Coronary artery (tissue), 2 donors: ENCODE measurements around the gene CHMP1B.

Experiments used
- DNase-seq: peaks from one replicate; pipeline ENCODE4 v3.0.0-alpha.2; 2017; ENCODE audit warnings: low spot score
- H3K27ac ChIP-seq, 2 donors: fragments of 200-600 bp; sonication (generic); one replicate each; pipeline ENCODE4 v1.5.1; 2016 to 2019
- H3K4me3 ChIP-seq: fragments of 200-600 bp; sonication (generic); 2 replicates; pipeline ENCODE4 v1.5.1; 2016; ENCODE audit warnings: mild to moderate bottlenecking, moderate library complexity
- TF ChIP-seq, protein P1 (sequence below): fragments of 200-600 bp; sonication (generic); IDR thresholded peaks from one replicate; pipeline ENCODE4 v1.5.1; 2019; ENCODE audit warnings: antibody characterized with exemption

CHMP1B gene

DNA sequence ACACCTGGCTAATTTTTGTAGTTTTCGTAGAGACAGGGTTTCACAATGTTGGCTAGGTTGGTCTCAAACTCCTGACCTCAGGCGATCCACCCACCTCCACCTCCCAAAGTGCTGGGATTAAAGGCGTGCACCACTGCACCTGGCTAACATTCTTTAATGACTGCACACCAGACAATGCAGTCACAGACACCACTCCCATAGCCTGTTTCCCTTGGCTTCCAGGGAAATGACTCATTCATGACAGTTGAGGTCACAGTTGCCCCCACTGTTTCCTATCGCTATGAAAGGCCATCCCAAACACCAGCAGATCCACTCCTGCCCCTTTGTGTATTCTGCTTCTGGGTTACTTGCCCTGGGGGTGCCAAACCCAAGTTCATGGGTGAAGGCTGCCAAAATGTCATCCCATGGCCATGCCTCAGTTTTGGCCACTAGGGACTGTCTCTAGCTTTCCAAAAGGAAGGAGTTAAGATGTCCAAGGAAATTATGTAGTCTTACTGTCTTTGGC lies 8.7 kb downstream of the CHMP1B start:
- Histone ChIP-seq H3K4me3 (no peak overlapping the region), H3K27ac (peak overlapping the region in 1 of 2 donors; percentile 44)
- DNase-seq, result no peak
- TF ChIP-seq, protein P1, sequence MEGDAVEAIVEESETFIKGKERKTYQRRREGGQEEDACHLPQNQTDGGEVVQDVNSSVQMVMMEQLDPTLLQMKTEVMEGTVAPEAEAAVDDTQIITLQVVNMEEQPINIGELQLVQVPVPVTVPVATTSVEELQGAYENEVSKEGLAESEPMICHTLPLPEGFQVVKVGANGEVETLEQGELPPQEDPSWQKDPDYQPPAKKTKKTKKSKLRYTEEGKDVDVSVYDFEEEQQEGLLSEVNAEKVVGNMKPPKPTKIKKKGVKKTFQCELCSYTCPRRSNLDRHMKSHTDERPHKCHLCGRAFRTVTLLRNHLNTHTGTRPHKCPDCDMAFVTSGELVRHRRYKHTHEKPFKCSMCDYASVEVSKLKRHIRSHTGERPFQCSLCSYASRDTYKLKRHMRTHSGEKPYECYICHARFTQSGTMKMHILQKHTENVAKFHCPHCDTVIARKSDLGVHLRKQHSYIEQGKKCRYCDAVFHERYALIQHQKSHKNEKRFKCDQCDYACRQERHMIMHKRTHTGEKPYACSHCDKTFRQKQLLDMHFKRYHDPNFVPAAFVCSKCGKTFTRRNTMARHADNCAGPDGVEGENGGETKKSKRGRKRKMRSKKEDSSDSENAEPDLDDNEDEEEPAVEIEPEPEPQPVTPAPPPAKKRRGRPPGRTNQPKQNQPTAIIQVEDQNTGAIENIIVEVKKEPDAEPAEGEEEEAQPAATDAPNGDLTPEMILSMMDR, result no peak

DNA sequence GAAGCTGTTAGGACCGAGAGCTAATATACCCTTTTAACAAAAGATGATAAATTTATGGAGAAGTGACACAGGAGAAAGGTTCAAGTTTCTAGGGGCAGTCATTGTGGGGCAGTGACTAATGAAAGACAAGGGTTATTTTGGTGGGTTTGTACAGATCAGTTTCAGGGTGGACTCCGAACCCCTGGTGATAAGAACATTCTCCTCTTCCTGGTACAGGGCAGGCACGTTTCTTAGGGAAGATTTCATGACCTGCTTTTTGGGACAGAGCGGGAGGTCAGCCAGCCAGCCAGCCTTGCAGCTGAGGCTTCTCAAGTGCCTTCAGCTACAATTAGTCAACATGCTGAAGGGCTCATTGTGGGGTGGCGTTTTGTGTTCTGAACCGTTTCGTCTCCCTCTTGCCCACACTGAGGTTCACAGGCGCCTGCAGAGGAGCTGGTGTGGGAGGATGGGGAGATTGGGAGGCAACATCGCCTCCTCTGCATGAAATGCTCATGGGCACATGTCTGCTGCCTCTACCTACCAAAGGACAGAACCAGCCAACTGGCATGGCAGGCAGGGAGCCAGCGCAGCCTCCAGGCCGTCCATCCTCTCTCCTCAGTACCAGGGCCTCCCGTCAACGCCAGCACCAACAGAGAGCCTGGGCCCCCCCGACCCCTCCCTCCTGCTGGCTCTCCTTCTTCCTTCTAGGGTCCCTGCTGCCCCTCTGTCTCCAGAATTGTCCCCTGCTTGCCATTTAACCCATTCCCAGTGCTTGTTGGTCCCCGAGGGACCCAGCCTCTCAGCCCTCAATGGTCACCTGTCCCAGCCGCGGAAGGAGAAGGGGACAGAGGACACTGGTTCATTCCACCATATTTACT lies 9.6 kb downstream of the CHMP1B start:
- TF ChIP-seq, protein P1, result no peak
- Histone ChIP-seq H3K27ac (no peak overlapping the region), H3K4me3 (no peak overlapping the region)
- no peak for DNase-seq

DNA sequence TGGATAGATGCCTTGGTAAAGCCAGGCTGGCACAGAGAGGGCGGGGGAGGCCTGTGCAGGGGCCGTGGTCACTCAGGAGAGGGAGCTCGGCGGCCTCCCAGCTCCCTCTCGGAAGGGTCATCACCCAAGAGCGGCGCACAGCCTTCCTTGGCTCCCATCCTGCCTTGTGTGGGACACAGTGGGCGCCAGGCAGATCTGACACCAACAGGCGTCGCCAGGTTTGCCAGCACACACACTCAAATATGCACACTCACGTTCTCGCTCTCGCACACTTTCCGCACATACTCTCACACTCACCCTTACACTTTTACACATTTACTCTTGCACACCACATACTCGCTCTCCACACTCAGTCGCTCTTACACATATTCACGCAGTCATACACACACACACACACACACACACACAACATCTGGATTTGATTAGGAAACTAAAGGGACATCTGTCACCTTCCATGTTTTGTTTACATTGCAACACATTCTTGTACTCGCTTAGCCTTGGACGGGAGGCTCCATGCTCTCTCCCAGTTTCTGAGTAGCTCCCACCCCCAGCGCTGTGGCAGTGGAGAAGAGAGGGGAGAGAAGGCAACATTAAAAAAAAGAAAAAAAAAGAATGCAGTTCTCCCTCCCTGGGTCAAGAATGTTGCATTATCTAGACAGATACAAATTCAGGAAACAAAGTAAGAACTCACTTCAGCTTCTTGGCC lies 10.5 kb downstream of the CHMP1B start:
- H3K27ac ChIP-seq, result no peak overlapping the region
- TF ChIP-seq, protein P1, result no peak
- no peak overlapping the region for H3K4me3 ChIP-seq
- DNase-seq, result no peak

DNA sequence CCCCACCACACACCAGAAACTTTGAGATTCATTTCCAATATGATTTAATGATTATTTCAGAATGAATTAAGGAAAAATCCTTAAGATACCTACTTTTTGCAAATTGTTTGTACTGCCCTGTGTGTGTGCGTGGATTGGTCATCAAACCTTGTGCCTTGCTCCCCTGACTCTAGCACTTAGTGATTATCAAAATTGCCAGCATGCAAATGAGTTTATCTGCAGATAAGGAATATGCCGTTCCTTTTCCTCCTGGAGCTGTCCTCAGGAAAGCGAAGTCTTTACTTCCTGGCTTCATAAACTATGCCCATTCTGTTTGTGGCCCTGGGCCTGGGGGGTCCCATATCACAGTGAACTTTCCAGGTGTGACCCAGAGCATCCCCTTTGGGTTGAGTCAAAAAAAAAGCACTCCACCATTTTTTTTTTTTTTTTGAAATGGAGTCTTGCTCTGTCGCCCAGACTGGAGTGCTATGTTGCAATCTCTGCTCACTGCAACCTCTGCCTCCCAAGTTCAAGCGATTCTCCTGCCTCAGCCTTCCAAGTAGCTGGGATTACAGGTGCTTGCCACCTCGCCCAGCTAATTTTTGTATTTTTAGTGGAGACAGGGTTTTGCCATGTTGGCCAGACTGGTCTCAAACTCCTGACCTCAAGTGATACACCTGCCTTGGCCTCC lies 11.4 kb downstream of the CHMP1B start:
- no peak overlapping the region for H3K27ac ChIP-seq

DNA sequence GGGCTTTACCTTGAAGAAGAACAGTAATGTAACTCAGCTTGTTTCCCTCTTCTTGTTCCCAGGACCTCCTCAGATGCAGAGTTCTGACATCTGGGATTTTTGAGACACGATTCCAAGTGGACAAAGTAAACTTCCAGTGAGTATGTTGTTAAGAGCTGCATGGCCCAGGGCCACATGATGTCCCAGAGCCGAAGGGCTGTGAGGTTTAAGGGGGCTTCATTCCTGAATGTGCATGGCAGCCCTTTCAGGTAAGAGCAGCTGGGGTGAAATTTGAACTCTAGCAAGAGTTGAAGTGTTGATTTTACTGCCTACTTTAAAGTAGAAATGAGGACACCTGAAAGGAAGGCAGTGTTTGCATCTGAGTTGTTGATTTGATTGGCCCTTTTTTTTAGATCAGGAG lies 13.3 kb downstream of the CHMP1B start:
- no peak overlapping the region for H3K27ac ChIP-seq
- DNase-seq, result no peak
- no peak overlapping the region for H3K4me3 ChIP-seq
- TF ChIP-seq, protein P1, result no peak

More for the DNA sequence above, 11.4 kb downstream of the CHMP1B start:
- DNase-seq, result no peak
- TF ChIP-seq, protein P1, result no peak
- no peak overlapping the region for H3K4me3 ChIP-seq

DNA sequence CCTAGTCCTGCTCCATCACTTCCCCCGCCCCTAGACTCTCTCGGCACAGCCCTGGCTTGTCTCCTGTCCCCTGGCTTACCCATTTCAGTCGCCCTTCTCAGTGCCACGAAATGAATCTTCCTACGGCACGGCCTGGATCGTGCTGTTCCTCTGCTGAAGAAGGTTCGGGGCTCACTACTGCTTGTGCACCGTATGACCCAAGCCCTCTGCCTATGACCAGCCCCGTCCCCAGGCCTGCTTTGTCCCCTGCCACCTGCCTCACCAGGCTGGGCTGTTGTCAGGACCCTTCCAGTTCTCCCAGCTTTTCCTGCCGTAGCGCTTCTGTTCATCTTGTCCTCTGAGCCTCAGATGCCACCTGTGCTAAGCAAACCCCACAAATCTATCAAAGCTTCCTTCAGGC lies 13.9 kb downstream of the CHMP1B start:
- TF ChIP-seq, protein P1, result no peak
- H3K4me3 ChIP-seq, result no peak overlapping the region
- DNase-seq, result no peak
- H3K27ac ChIP-seq, result no peak overlapping the region
